Lower lobe of right lung (tissue), 2 donors: ENCODE results near the gene KIRREL3. TPM values are rescaled to one million over a fixed set of nuclear protein-coding genes. Genes with fewer than 3 reads are reported as not detected.

Source experiments
- ATAC-seq, 2 donors: fragments of 200-7000 bp; cut with Tn5 transposase; one replicate each; pipeline ENCODE4 v1.9.1; 2020 to 2022; ENCODE audit warnings: mild to moderate bottlenecking in 2 of 2, moderate library complexity in 2 of 2
- DNase-seq: peaks from one replicate; pipeline ENCODE4 v3.0.0-alpha.2; 2020
- H3K27ac ChIP-seq: fragments of 200-600 bp; one replicate; pipeline ENCODE4 v1.8.0; 2022
- H3K27me3 ChIP-seq: fragments of 200-600 bp; one replicate; pipeline ENCODE4 v1.8.0; 2022; ENCODE audit warnings: low read depth
- H3K36me3 ChIP-seq: fragments of 200-600 bp; one replicate; pipeline ENCODE4 v1.8.0; 2022; ENCODE audit warnings: mild to moderate bottlenecking
- H3K4me1 ChIP-seq: fragments of 200-600 bp; one replicate; pipeline ENCODE4 v1.8.0; 2022
- H3K4me3 ChIP-seq: fragments of 200-600 bp; one replicate; pipeline ENCODE4 v1.8.0; 2022; ENCODE audit warnings: mild to moderate bottlenecking
- H3K9me3 ChIP-seq: fragments of 200-600 bp; one replicate; pipeline ENCODE4 v1.8.0; 2022
- intact Hi-C: fragments of 100-400 bp; cut with DNase I; formaldehyde crosslinking; loops from one replicate; pipeline ENCODE4 v1.11.0; 2022
- total RNA-seq: library from RNA; stranded (reverse); fragmentation: NEBNext Ultra II Directional; extraction: Animal tissue kit (Norgen Biotek cat#: 25700); gene quantifications from one replicate; pipeline ENCODE4 v1.2.1, GENCODE V29; 2021
- TF ChIP-seq, protein P1 (sequence below): fragments of 200-600 bp; IDR thresholded peaks from one replicate; pipeline ENCODE4 v1.8.0; 2022; ENCODE audit warnings: antibody characterized with exemption, mild to moderate bottlenecking
- donor health status: DM: no; HTN: yes; CAD: no; lungs with severe emphysema.

Gene KIRREL3
- total RNA-seq, 1 donor from 2014 or later = 0.15 TPM

DNA sequence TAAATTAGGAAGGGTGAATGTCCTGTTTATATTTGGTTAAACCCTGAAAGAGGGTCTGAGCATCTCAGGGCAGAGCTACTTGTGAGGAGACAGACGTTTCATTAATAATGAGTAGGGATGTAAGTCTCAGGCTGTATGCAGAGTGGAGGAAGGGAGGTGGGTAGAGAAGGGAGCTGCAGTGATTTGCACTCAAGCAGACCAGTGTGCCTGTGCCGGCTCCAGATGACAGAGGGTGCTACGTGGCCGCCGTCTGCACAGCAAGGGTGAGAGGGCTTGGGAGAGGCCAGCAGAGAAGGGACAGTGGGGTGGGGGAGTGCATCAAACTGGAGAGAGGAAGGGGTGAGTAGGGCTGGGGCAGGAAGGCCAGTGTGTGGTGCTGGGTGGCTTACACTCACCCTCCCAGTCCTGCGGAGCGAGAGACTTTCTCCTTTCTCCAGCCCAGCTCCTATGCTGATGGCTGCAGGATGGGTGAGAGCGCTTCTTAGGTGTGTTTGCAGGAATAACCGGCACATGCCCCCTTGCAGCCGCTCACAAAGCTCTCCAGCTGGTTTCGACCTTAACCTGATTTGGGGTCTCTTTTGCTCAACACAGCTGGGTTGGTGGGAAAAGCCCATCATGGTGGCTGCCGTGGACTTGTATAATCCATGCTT lies 514.5 kb downstream of the KIRREL3 start:
- Histone ChIP-seq H3K27ac (no peak overlapping the region), H3K27me3 (no peaks in the 10 kb centered on the region), H3K36me3 (no peaks in the 10 kb centered on the region), H3K4me1 (no peaks in the 10 kb centered on the region), H3K9me3 (no peaks in the 10 kb centered on the region), H3K4me3 (no peak overlapping the region)
- intact Hi-C loops = no loop called here
- DNase-seq = no peak
- ATAC-seq = no peak
- TF ChIP-seq, protein P1, sequence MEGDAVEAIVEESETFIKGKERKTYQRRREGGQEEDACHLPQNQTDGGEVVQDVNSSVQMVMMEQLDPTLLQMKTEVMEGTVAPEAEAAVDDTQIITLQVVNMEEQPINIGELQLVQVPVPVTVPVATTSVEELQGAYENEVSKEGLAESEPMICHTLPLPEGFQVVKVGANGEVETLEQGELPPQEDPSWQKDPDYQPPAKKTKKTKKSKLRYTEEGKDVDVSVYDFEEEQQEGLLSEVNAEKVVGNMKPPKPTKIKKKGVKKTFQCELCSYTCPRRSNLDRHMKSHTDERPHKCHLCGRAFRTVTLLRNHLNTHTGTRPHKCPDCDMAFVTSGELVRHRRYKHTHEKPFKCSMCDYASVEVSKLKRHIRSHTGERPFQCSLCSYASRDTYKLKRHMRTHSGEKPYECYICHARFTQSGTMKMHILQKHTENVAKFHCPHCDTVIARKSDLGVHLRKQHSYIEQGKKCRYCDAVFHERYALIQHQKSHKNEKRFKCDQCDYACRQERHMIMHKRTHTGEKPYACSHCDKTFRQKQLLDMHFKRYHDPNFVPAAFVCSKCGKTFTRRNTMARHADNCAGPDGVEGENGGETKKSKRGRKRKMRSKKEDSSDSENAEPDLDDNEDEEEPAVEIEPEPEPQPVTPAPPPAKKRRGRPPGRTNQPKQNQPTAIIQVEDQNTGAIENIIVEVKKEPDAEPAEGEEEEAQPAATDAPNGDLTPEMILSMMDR = no peak

DNA sequence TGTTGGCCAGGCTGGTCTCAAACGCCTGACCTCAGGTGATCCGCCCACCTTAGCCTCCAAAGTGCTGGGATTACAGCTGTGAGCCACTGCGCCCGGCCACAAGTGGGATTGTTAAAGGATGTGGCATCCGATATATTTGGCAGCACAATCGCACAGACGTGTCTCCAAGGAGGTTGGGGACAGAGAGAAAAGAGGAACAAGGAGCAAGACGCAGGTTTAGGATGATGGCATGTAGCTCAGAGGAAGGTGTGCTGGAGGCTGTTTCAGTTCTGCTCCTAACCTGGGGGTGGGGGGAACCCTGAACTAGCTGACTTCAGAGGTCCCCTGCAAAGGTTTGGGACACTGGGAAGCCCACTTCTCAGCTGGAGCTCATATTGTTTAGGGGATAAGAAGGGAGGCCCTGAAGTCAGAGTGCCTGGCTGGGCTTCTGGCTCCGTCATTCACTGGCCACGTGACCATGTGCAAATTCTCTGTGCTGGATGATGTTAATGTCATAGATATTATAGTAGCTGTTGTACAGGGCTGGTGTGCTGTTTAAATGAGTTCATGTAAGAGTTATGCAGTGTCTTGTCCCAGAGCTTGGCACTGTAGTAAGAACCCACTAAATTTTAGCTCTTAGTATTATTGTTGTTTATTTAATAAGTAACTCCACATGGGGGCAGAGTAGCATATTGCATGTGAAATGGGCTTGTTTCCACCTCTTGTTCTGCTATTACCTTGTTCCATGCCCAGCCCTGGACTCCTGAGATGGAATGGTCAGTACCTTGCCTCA lies 515.4 kb downstream of the KIRREL3 start:
- H3K27ac ChIP-seq = no peak overlapping the region

DNA sequence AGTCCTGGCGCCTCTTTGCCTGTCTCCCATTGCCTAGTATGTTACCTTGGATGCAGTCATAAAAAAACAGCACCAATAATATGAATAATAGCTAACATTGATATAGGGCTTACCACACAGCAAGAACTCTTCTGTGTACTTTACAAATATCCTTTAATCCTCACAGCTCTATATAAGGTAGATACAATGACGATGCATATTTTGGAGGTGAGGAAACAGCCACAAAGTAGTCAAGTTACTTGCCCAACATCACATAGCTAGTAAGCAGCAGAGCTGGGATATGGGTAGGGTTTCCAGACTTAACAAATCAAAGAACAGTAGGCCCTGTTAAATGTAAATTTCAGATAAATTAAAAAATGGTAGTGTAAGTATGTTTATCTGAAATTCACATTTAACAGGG lies 516.3 kb downstream of the KIRREL3 start:
- DNase-seq (no peak), ATAC-seq (no peak)
- H3K27me3 ChIP-seq = no peaks in the 10 kb centered on the region
- H3K4me1 ChIP-seq = peaks cover 7% of the 10 kb centered on the region
- H3K27ac ChIP-seq = no peak overlapping the region
- no peaks in the 10 kb centered on the region for H3K9me3 ChIP-seq
- no peak overlapping the region for H3K4me3 ChIP-seq
- TF ChIP-seq, protein P1 = no peak
- no peaks in the 10 kb centered on the region for H3K36me3 ChIP-seq
- intact Hi-C loops = no loop called here

More for the DNA sequence above, 515.4 kb downstream of the KIRREL3 start:
- no peaks in the 10 kb centered on the region for H3K27me3 ChIP-seq
- peaks cover 5% of the 10 kb centered on the region for H3K4me1 ChIP-seq
- no peaks in the 10 kb centered on the region for H3K36me3 ChIP-seq
- TF ChIP-seq, protein P1 = no peak
- ATAC-seq (no peak), DNase-seq (no peak)
- no peak overlapping the region for H3K4me3 ChIP-seq
- intact Hi-C loops = no loop called here
- no peaks in the 10 kb centered on the region for H3K9me3 ChIP-seq

- H3K4me3 ChIP-seq = no peak overlapping the region
- ATAC-seq (no peak), DNase-seq (no peak)
- intact Hi-C loops = no loop called here
- H3K9me3 ChIP-seq = no peaks in the 10 kb centered on the region
- H3K4me1 ChIP-seq = peaks cover 7% of the 10 kb centered on the region
- no peaks in the 10 kb centered on the region for H3K36me3 ChIP-seq
- no peak overlapping the region for H3K27ac ChIP-seq
- TF ChIP-seq, protein P1 = no peak
- no peaks in the 10 kb centered on the region for H3K27me3 ChIP-seq
Measured at GRCh38 chr11:126483621-126484195, 516.9 kb downstream of the KIRREL3 start.

DNA sequence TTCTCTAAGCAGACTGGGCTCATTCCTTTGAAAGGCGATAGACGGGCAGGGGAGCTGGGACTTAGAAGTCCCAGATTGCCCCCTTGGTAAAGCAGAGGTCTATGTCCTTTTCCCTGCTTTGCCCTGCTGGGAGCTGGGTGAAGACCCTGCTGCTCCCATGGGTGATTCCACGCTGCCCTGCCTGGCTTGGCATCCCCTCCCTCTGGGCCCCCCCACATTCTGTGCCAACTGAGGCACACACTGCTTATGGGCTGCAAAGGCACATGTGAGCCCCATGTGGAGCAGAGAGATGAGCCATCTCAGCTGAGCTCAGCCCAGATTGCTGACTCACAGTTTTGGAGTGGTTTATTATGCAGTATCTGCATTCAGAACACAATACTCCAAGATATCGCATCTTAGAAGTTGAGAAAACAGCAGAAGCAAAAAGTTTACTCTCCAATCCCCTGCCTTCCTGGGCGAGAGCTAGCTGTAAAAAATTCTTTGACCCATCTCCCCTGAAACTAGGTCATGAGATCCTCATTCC lies 517.9 kb downstream of the KIRREL3 start:
- Histone ChIP-seq H3K4me3 (no peak overlapping the region), H3K27me3 (no peaks in the 10 kb centered on the region), H3K36me3 (no peaks in the 10 kb centered on the region), H3K4me1 (peaks cover 7% of the 10 kb centered on the region), H3K9me3 (no peaks in the 10 kb centered on the region), H3K27ac (no peak overlapping the region)
- ATAC-seq (no peak), DNase-seq (no peak)
- TF ChIP-seq, protein P1 = no peak
- intact Hi-C loops = no loop called here
